KMS-11 (cell line): Measurements from ENCODE around the gene NIN.

Experiments
- H2AFZ ChIP-seq: fragments of 200-600 bp; sonication (generic); 2 replicates; pipeline ENCODE4 v1.6.1; 2016; ENCODE audit warnings: antibody characterized with exemption, mixed run types, low read depth
- H3K27ac ChIP-seq: fragments of 200-600 bp; sonication (generic); 2 replicates; pipeline ENCODE4 v1.6.1; 2016; ENCODE audit warnings: mild to moderate bottlenecking, mixed run types
- H3K27me3 ChIP-seq: fragments of 200-600 bp; sonication (generic); 2 replicates; pipeline ENCODE4 v1.6.1; 2017; ENCODE audit warnings: mild to moderate bottlenecking, low read depth, mixed run types, moderate library complexity; ENCODE audit not compliant: insufficient read depth
- H3K36me3 ChIP-seq: fragments of 200-600 bp; sonication (generic); 2 replicates; pipeline ENCODE4 v1.6.1; 2017; ENCODE audit warnings: mild to moderate bottlenecking, mixed run types; ENCODE audit not compliant: insufficient read depth
- H3K4me1 ChIP-seq: fragments of 200-600 bp; sonication (generic); 2 replicates; pipeline ENCODE4 v1.6.1; 2016; ENCODE audit warnings: mild to moderate bottlenecking, low read depth, mixed run types; ENCODE audit not compliant: poor library complexity, severe bottlenecking
- H3K4me2 ChIP-seq: fragments of 200-600 bp; sonication (generic); 2 replicates; pipeline ENCODE4 v1.7.0; 2016; ENCODE audit warnings: mild to moderate bottlenecking, mixed run types
- H3K4me3 ChIP-seq: fragments of 200-600 bp; sonication (generic); IDR thresholded peaks from 2 replicates; pipeline ENCODE4 v1.6.1; 2017; ENCODE audit warnings: low read depth, low read length, mixed read lengths; ENCODE audit not compliant: insufficient read depth
- H3K79me2 ChIP-seq: fragments of 200-600 bp; sonication (generic); 2 replicates; pipeline ENCODE4 v1.6.1; 2016; ENCODE audit warnings: low read depth, mixed run types; ENCODE audit not compliant: insufficient read depth
- H3K9ac ChIP-seq: fragments of 200-600 bp; sonication (generic); 2 replicates; pipeline ENCODE4 v1.6.1; 2016; ENCODE audit warnings: mild to moderate bottlenecking, mixed run types
- H4K20me1 ChIP-seq: fragments of 200-600 bp; sonication (generic); 2 replicates; pipeline ENCODE4 v1.6.1; 2016; ENCODE audit warnings: mild to moderate bottlenecking, mixed run types; ENCODE audit not compliant: insufficient read depth
- TF ChIP-seq, protein P1 (sequence below): fragments of 200-600 bp; sonication (generic); conservative IDR thresholded peaks from 2 replicates; pipeline ENCODE4 v1.6.1; 2017; ENCODE audit warnings: low read depth, mild to moderate bottlenecking, antibody characterized with exemption, low read length, moderate library complexity, mixed read lengths

The NIN gene

DNA sequence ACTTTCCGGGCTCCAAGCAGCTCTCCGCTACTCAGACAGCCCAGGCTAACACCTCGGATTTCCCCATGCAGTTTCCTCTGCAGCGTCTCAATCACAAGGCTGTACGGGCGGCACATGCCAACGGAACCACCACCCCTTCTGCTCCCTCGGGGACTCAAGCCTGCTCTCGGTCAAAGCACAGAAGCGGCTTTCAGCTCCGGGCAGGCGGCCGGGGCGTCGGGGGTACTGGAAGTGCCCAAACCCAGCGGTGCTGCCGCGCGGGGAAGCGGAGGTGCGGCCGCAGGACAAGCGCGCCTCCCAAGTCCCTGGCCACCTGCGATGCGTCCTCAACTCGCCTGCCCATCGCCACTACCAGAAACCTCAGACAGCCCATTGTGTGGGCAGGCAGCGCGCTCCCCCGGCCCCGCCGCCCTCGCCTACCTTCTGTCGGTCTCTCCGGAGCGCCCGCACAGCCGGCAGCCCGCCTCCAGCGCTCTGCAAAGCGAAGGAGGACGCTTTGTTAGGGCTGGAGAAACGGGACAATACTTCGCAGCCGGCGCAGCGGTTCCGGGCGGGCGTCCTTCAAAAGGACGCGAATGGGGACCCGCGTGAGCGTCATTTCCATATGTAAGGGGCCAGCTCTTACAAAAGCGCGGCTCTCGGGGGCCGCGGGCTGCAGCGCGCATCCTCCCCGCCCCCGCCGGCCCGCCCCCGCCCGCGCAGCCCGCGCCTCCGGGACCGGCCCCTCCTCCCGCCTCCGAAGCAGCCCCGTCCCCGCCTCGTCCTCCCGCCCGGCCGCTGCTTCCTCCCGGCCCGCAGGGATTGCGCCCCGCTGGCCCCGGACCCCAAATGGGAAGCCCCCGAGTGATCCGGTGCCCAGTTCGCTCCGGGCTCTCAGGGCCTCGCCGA, 674 bp downstream of the NIN start:
- Histone ChIP-seq H3K27ac (no peak overlapping the region), H3K27me3 (no peaks in the 10 kb centered on the region), H3K79me2 (no peaks in the 10 kb centered on the region; the same call in 1 of the 2 replicates), H3K4me2 (peak overlapping the region; percentile 84; the same call in 1 of the 2 replicates), H4K20me1 (no peaks in the 10 kb centered on the region), H3K4me1 (peaks cover 8% of the 10 kb centered on the region), H3K4me3 (no peak overlapping the region), H3K36me3 (no peaks in the 10 kb centered on the region), H2AFZ (peak overlapping the region; percentile 34), H3K9ac (no peak overlapping the region; the same call in 1 of the 2 replicates)
- TF ChIP-seq, protein P1, sequence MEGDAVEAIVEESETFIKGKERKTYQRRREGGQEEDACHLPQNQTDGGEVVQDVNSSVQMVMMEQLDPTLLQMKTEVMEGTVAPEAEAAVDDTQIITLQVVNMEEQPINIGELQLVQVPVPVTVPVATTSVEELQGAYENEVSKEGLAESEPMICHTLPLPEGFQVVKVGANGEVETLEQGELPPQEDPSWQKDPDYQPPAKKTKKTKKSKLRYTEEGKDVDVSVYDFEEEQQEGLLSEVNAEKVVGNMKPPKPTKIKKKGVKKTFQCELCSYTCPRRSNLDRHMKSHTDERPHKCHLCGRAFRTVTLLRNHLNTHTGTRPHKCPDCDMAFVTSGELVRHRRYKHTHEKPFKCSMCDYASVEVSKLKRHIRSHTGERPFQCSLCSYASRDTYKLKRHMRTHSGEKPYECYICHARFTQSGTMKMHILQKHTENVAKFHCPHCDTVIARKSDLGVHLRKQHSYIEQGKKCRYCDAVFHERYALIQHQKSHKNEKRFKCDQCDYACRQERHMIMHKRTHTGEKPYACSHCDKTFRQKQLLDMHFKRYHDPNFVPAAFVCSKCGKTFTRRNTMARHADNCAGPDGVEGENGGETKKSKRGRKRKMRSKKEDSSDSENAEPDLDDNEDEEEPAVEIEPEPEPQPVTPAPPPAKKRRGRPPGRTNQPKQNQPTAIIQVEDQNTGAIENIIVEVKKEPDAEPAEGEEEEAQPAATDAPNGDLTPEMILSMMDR, result no peak

DNA sequence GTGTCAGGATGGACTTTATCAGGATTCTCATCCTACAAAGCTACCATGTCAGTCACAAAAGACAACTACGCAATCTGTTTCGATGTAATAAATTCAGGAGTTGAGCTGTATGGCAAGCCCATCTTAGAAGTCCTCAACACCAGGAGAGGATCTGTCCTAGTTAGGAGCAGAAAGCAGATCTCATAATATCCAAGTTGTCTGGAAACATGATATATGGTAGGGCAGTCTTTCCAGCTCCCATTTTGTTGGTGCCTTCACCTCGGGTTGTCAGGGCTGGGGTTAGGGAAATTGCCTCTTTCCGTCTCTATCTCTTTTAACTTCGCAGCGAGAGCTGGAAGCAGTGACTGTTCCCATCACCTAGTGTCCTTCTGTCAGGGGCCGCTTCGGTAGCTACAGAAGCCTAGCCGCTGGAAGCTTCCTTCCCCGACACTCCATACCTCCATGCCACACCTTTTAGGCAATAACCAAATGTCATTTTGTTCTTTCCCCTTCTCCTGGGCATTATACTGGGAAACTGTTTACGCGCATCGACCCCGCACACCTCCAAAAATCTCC, 1.4 kb downstream of the NIN start:
- H3K36me3 ChIP-seq, result no peaks in the 10 kb centered on the region
- H3K9ac ChIP-seq, result no peak overlapping the region; the same call in 1 of the 2 replicates
- H3K27me3 ChIP-seq, result no peaks in the 10 kb centered on the region
- peak overlapping the region; percentile 84; the same call in 1 of the 2 replicates for H3K4me2 ChIP-seq
- no peaks in the 10 kb centered on the region; the same call in 1 of the 2 replicates for H3K79me2 ChIP-seq
- no peak overlapping the region for H3K4me3 ChIP-seq
- H3K27ac ChIP-seq, result no peak overlapping the region
- H2AFZ ChIP-seq, result peak overlapping the region; percentile 34; the same call in 1 of the 2 replicates
- TF ChIP-seq, protein P1, result no peak
- H4K20me1 ChIP-seq, result no peaks in the 10 kb centered on the region
- peaks cover 4% of the 10 kb centered on the region for H3K4me1 ChIP-seq

DNA sequence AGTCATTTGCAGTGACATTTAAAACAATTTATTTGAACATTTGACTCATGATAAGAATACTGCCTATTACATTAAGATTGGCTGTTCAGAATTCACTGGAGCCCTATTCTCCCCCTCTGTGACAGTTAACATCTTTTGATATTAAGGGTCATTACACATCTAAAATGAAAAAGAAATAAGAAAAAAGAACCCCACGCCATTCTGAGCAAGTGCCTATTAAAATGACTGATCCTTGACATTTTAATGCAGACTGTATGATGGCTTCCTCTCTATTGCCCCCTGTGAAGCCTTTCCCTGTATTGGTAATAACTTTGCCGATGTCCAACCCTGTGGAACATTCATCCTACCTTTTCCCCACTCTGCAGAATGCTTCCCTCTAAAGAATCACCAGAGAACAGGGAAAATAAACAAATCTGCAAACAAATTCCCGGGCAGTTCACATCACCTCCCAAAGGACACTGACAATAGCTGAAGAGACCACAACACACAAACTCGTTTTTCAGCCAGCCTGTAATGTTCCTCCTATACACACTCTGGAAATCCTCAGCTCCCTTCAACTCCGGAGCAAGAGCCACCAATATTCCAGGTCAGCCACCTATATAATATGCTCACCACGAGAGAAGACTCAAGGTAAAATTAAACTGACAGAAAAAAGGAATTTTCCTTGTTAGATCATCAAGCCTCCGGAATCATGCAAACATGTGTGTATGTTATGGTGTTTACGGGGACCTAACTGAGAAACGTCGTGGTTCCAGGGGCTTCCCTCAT, 2.1 kb downstream of the NIN start:
- Histone ChIP-seq H3K79me2 (no peaks in the 10 kb centered on the region; the same call in 1 of the 2 replicates), H3K4me1 (peaks cover 4% of the 10 kb centered on the region), H3K36me3 (no peaks in the 10 kb centered on the region), H3K9ac (no peak overlapping the region), H2AFZ (no peak overlapping the region), H3K4me2 (peak overlapping the region; percentile 84; the same call in 1 of the 2 replicates), H3K27ac (no peak overlapping the region), H3K4me3 (no peak overlapping the region), H4K20me1 (no peaks in the 10 kb centered on the region), H3K27me3 (no peaks in the 10 kb centered on the region)
- TF ChIP-seq, protein P1, result no peak

DNA sequence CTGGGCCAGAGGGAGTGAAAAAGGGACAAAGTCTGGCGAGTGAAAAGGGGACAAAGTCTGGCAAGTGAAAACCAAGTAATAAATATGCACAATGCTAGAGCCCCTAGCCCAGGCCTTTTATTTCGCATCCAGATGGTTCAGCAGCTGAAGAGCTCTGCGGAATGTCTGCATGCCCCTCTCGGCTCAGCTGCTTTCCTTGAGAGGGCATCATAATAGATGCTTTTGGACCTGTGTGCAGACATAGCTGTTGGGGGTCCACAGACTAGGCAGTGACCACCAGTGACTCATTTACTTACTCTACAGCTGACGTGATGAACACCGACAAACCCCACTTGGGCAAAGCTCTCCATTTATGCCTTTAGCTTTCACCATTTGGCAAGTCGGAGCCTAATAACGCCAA, 4.3 kb downstream of the NIN start:
- H2AFZ ChIP-seq, result no peak overlapping the region
- H3K4me2 ChIP-seq, result no peak overlapping the region
- TF ChIP-seq, protein P1, result no peak
- no peaks in the 10 kb centered on the region for H3K27me3 ChIP-seq
- no peaks in the 10 kb centered on the region for H3K36me3 ChIP-seq
- H4K20me1 ChIP-seq, result no peaks in the 10 kb centered on the region
- H3K4me3 ChIP-seq, result no peak overlapping the region
- no peak overlapping the region for H3K27ac ChIP-seq
- no peaks in the 10 kb centered on the region; the same call in 1 of the 2 replicates for H3K79me2 ChIP-seq
- H3K9ac ChIP-seq, result no peak overlapping the region
- H3K4me1 ChIP-seq, result no peaks in the 10 kb centered on the region
